H1 (cell line): Measurements from ENCODE around the gene CDCA3. TPM values are rescaled to one million over a fixed set of nuclear protein-coding genes. Genes with fewer than 3 reads are reported as not detected.

Source experiments
- CBX8 ChIP-seq: fragments of 300-800, 300-1000 bp; sonication (generic); IDR thresholded peaks from 2 replicates; pipeline ENCODE4 v1.7.1; 2016; ENCODE audit warnings: low read depth, low read length, borderline replicate concordance
- CHD1 ChIP-seq: IDR thresholded peaks from 2 replicates; pipeline ENCODE4 v1.6.1; 2012; ENCODE audit warnings: low read depth, low read length, improper control_type of control experiment
- EGR1 ChIP-seq: IDR thresholded peaks from 2 replicates; pipeline ENCODE4 v1.6.1; 2011; ENCODE audit warnings: low read depth, low read length, borderline replicate concordance
- JUN ChIP-seq: IDR thresholded peaks from 2 replicates; pipeline ENCODE4 v1.6.1; 2011; ENCODE audit warnings: low read depth, mild to moderate bottlenecking, improper control_type of control experiment, low read length
- POLR2A ChIP-seq, 2 experiments: IDR thresholded peaks; 1 replicate in 1 of 2; 2 replicates in 1 of 2; pipeline ENCODE4 v1.6.1; 2011; ENCODE audit warnings: low read depth in 2 of 2, low read length in 2 of 2, mild to moderate bottlenecking in 2 of 2; ENCODE audit errors: control extremely low read depth in 1 of 2
- POU5F1 ChIP-seq: IDR thresholded peaks from 2 replicates; pipeline ENCODE4 v1.6.1; 2011; ENCODE audit warnings: low read depth, mild to moderate bottlenecking, low read length, moderate library complexity
- SP2 ChIP-seq: IDR thresholded peaks from 2 replicates; pipeline ENCODE4 v1.6.1; 2012; ENCODE audit warnings: mild to moderate bottlenecking, low read length, inconsistent platforms
- YY1 ChIP-seq: IDR thresholded peaks from 2 replicates; pipeline ENCODE4 v1.6.1; 2011; ENCODE audit warnings: low read depth, mild to moderate bottlenecking, low read length
- polyA plus RNA-seq, 7 experiments: library from polyadenylated mRNA; depleted of rRNA in 3 of 7; stranded (reverse) in 5 of 7; unstranded in 2 of 7; fragments of >200 nt in 5 of 7; fragments of 200-250 nt in 2 of 7; gene quantifications; 1 replicate in 5 of 7; 2 replicates in 1 of 7; 4 replicates in 1 of 7; pipeline versions ENCODE4 v1.2.1 to v1.2.3, GENCODE V29; 2011 to 2013; ENCODE audit warnings: missing spikeins in 2 of 7, mixed read lengths in 2 of 7
- total RNA-seq: library from RNA; stranded (reverse); fragmentation: NEBNext Ultra II Directional; extraction: Animal tissue kit (Norgen Biotek cat#: 25700); gene quantifications from 2 replicates; pipeline ENCODE4 v1.2.1, GENCODE V29; 2021
- TF ChIP-seq, protein P1 (sequence below): IDR thresholded peaks from 2 replicates; pipeline ENCODE4 v1.6.1; 2012; ENCODE audit warnings: low read length, inconsistent platforms
- TF ChIP-seq, protein P2 (sequence below): IDR thresholded peaks from 2 replicates; pipeline ENCODE4 v1.6.1; 2011; ENCODE audit warnings: low read length, improper control_type of control experiment

Gene CDCA3
- total and polyA plus RNA-seq, 2 of the 8 experiments (the other 6 are each of a cell fraction or from before 2014, with no cell fraction given), result 47.7 to 71.2 TPM

DNA sequence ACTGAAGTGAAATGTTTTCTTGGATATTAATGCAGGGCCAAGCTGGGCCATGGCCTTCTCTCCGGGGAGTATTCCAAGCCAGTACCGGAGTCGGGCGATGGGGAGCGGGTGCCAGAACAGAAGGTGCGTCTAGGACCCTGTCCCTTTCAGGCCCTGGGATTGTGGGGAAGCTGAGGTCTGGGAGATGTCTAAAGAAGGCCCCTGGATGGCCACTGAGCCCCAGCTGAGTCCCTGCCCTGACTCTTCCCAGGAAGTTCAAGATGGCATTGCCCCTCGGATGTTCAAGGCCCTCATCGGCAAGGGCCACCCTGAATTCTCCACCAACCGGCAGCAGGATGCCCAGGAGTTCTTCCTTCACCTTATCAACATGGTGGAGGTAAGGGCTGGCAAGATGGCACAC is 9.0 kb upstream of the CDCA3 start (continued):
- TF ChIP-seq YY1 (no peak), CHD1 (no peak), POLR2A (IDR thresholded peaks at IDR 0.05; ENCODE audit: control extremely low read depth in 1 of 2, low read depth in 2 of 2, low read length in 2 of 2) (no peak), SP2 (no peak), CBX8 (no peak), EGR1 (no peak), JUN (no peak), POU5F1 (no peak)
- TF ChIP-seq, protein P1, sequence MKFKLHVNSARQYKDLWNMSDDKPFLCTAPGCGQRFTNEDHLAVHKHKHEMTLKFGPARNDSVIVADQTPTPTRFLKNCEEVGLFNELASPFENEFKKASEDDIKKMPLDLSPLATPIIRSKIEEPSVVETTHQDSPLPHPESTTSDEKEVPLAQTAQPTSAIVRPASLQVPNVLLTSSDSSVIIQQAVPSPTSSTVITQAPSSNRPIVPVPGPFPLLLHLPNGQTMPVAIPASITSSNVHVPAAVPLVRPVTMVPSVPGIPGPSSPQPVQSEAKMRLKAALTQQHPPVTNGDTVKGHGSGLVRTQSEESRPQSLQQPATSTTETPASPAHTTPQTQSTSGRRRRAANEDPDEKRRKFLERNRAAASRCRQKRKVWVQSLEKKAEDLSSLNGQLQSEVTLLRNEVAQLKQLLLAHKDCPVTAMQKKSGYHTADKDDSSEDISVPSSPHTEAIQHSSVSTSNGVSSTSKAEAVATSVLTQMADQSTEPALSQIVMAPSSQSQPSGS, result no peak
- TF ChIP-seq, protein P2, sequence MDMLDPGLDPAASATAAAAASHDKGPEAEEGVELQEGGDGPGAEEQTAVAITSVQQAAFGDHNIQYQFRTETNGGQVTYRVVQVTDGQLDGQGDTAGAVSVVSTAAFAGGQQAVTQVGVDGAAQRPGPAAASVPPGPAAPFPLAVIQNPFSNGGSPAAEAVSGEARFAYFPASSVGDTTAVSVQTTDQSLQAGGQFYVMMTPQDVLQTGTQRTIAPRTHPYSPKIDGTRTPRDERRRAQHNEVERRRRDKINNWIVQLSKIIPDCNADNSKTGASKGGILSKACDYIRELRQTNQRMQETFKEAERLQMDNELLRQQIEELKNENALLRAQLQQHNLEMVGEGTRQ, result no peak
